HEK293 (cell line): ENCODE data around the gene CPN2.

ENCODE experiments used
- CTCF ChIA-PET: fragments of 350-600 bp; formaldehyde crosslinking; extraction: SDS; loops from one replicate; lab custom pipeline; 2021; ENCODE audit warnings: antibody characterized with exemption; lab: Yijun Ruan, JAX
- POLR2A ChIA-PET: fragments of 300-600 bp; formaldehyde crosslinking; extraction: SDS; loops from one replicate; lab custom pipeline; 2020; ENCODE audit warnings: antibody characterized with exemption, inconsistent platforms; lab: Yijun Ruan, JAX
- H3K27ac ChIP-seq: fragments of 200-500 bp; sonication (Bioruptor generic); 2 replicates; pipeline ENCODE4 v1.5.1; 2014; ENCODE audit warnings: low read depth, low read length, control low read depth, inconsistent platforms; ENCODE audit errors: extremely low read depth
- H3K36me3 ChIP-seq, 2 experiments: fragments of 200-500 bp in 1 of 2; sonication (Bioruptor generic) in 1 of 2; 1 replicate in 1 of 2; 2 replicates in 1 of 2; pipeline ENCODE4 v1.5.1; 2014 to 2017; ENCODE audit warnings: inconsistent platforms in 2 of 2, low read length in 2 of 2; ENCODE audit not compliant: control insufficient read depth in 2 of 2, insufficient read depth in 1 of 2
- H3K4me1 ChIP-seq: fragments of 200-500 bp; sonication (Bioruptor generic); 2 replicates; pipeline ENCODE4 v1.5.1; 2014; ENCODE audit warnings: mild to moderate bottlenecking, low read length, inconsistent platforms; ENCODE audit not compliant: control insufficient read depth, insufficient read depth
- H3K4me3 ChIP-seq: 2 replicates; pipeline ENCODE4 v1.5.1; 2011; ENCODE audit warnings: low read depth, mild to moderate bottlenecking, control low read depth, low read length, moderate library complexity
- H3K9me3 ChIP-seq: fragments of 200-500 bp; sonication (Bioruptor generic); 2 replicates; pipeline ENCODE4 v1.5.1; 2014; ENCODE audit warnings: low read depth, low read length, inconsistent platforms; ENCODE audit not compliant: control insufficient read depth, insufficient read depth
- CTCF ChIP-seq: fragments of 450-650 bp; formaldehyde crosslinking; IDR thresholded peaks from 2 replicates; pipeline ENCODE4 v1.5.1; 2016; ENCODE audit warnings: missing biosample characterization, missing genetic modification characterization
- GLIS2 ChIP-seq: fragments of 450-650 bp; formaldehyde crosslinking; IDR thresholded peaks from 2 replicates; pipeline ENCODE4 v1.5.1; 2016; ENCODE audit warnings: missing biosample characterization, missing genetic modification characterization
- IKZF3 ChIP-seq: fragments of 450-650 bp; IDR thresholded peaks from 2 replicates; pipeline ENCODE4 v1.5.0; 2018; ENCODE audit warnings: missing biosample characterization, mild to moderate bottlenecking, missing genetic modification characterization, moderate library complexity
- WT1 ChIP-seq: fragments of 450-650 bp; formaldehyde crosslinking; IDR thresholded peaks from 2 replicates; pipeline ENCODE4 v1.5.1; 2016; ENCODE audit warnings: missing biosample characterization, missing genetic modification characterization
- ZBTB10 ChIP-seq: fragments of 450-650 bp; formaldehyde crosslinking; IDR thresholded peaks from 2 replicates; pipeline ENCODE4 v1.5.1; 2016; ENCODE audit warnings: missing biosample characterization, missing genetic modification characterization
- ZBTB49 ChIP-seq: fragments of 450-650 bp; formaldehyde crosslinking; IDR thresholded peaks from 2 replicates; pipeline ENCODE4 v1.5.1; 2016; ENCODE audit warnings: missing biosample characterization, missing genetic modification characterization, low read depth
- ZFP41 ChIP-seq: fragments of 450-650 bp; formaldehyde crosslinking; IDR thresholded peaks from 2 replicates; pipeline ENCODE4 v1.5.1; 2016; ENCODE audit warnings: missing biosample characterization, missing genetic modification characterization, borderline replicate concordance
- ZIC2 ChIP-seq: fragments of 450-650 bp; formaldehyde crosslinking; IDR thresholded peaks from 2 replicates; pipeline ENCODE4 v1.5.1; 2016; ENCODE audit warnings: missing biosample characterization, missing genetic modification characterization
- ZNF114 ChIP-seq: fragments of 450-650 bp; formaldehyde crosslinking; IDR thresholded peaks from 2 replicates; pipeline ENCODE4 v1.5.0; 2017; ENCODE audit warnings: missing biosample characterization, missing genetic modification characterization
- ZNF132 ChIP-seq: fragments of 450-650 bp; formaldehyde crosslinking; IDR thresholded peaks from 2 replicates; pipeline ENCODE4 v1.5.1; 2017; ENCODE audit warnings: missing biosample characterization, missing genetic modification characterization, borderline replicate concordance
- ZNF155 ChIP-seq: fragments of 450-650 bp; formaldehyde crosslinking; IDR thresholded peaks from 2 replicates; pipeline ENCODE4 v1.5.1; 2016; ENCODE audit warnings: missing biosample characterization, missing genetic modification characterization
- ZNF202 ChIP-seq: fragments of 450-650 bp; formaldehyde crosslinking; IDR thresholded peaks from 2 replicates; pipeline ENCODE4 v1.5.1; 2016; ENCODE audit warnings: missing biosample characterization, missing genetic modification characterization, borderline replicate concordance
- ZNF221 ChIP-seq: fragments of 450-650 bp; formaldehyde crosslinking; IDR thresholded peaks from 2 replicates; pipeline ENCODE4 v1.5.1; 2017; ENCODE audit warnings: missing biosample characterization, missing genetic modification characterization, borderline replicate concordance
- ZNF223 ChIP-seq: fragments of 450-650 bp; formaldehyde crosslinking; IDR thresholded peaks from 2 replicates; pipeline ENCODE4 v1.5.1; 2016; ENCODE audit warnings: missing biosample characterization, missing genetic modification characterization
- ZNF26 ChIP-seq: fragments of 450-650 bp; formaldehyde crosslinking; IDR thresholded peaks from 2 replicates; pipeline ENCODE4 v1.5.1; 2016; ENCODE audit warnings: missing biosample characterization, missing genetic modification characterization
- ZNF274 ChIP-seq, 2 experiments: fragments of 200-500 bp in 1 of 2; fragments of 450-650 bp in 1 of 2; sonication (Bioruptor generic) in 1 of 2; formaldehyde crosslinking in 1 of 2; IDR thresholded peaks; 2 replicates each; pipeline versions ENCODE4 v1.5.1 to v1.6.1; 2014 to 2016; ENCODE audit warnings: borderline replicate concordance in 1 of 2, inconsistent platforms in 1 of 2, low read length in 1 of 2, missing biosample characterization in 1 of 2, missing genetic modification characterization in 1 of 2
- ZNF398 ChIP-seq: fragments of 450-650 bp; formaldehyde crosslinking; IDR thresholded peaks from 2 replicates; pipeline ENCODE4 v1.5.1; 2017; ENCODE audit warnings: missing biosample characterization, missing genetic modification characterization
- ZNF548 ChIP-seq: fragments of 450-650 bp; formaldehyde crosslinking; IDR thresholded peaks from 2 replicates; pipeline ENCODE4 v1.5.1; 2016; ENCODE audit warnings: missing biosample characterization, missing genetic modification characterization
- ZNF558 ChIP-seq: fragments of 450-650 bp; formaldehyde crosslinking; IDR thresholded peaks from 2 replicates; pipeline ENCODE4 v1.5.1; 2016; ENCODE audit warnings: missing biosample characterization, missing genetic modification characterization
- ZNF664 ChIP-seq: fragments of 450-650 bp; formaldehyde crosslinking; IDR thresholded peaks from 2 replicates; pipeline ENCODE4 v1.5.1; 2016; ENCODE audit warnings: missing biosample characterization, missing genetic modification characterization
- ZNF670 ChIP-seq: fragments of 450-650 bp; formaldehyde crosslinking; IDR thresholded peaks from 2 replicates; pipeline ENCODE4 v1.5.1; 2016; ENCODE audit warnings: missing biosample characterization, missing genetic modification characterization, low read depth
- ZNF776 ChIP-seq: fragments of 450-650 bp; formaldehyde crosslinking; IDR thresholded peaks from 2 replicates; pipeline ENCODE4 v1.5.0; 2017; ENCODE audit warnings: missing biosample characterization, missing genetic modification characterization, borderline replicate concordance
- ZSCAN30 ChIP-seq: fragments of 450-650 bp; IDR thresholded peaks from 2 replicates; pipeline ENCODE4 v1.5.1; 2018; ENCODE audit warnings: missing biosample characterization, mild to moderate bottlenecking, missing genetic modification characterization, moderate library complexity

The CPN2 gene

GRCh38 chr3:194377708-194378107, 26.6 kb upstream of the CPN2 start (continued):
- TF ChIP-seq CTCF (tag by site-specific recombination) = no peak
- TF ChIP-seq ZNF155 (tag by site-specific recombination) = no peak
- TF ChIP-seq ZNF558 = no peak
- TF ChIP-seq ZNF132 (tag by site-specific recombination) = no peak
- no peak for TF ChIP-seq ZNF670 (tag by site-specific recombination)
- TF ChIP-seq IKZF3 (tag by site-specific recombination) = no peak
- TF ChIP-seq ZNF776 (tag by site-specific recombination) = no peak

GRCh38 chr3:194376241-194376560, 25.1 kb upstream of the CPN2 start:
- Histone ChIP-seq H3K4me3 (no peak overlapping the region), H3K36me3 (no peaks in the 10 kb centered on the region), H3K9me3 (no peaks in the 10 kb centered on the region), H3K4me1 (no peaks in the 10 kb centered on the region), H3K27ac (no peak overlapping the region)
- TF ChIP-seq ZNF274 (IDR thresholded peaks at IDR 0.05; ENCODE audit: low read length) (no peak), ZNF274 (tag by site-specific recombination; IDR thresholded peaks at IDR 0.05; ENCODE audit: borderline replicate concordance) (no peak), GLIS2 (tag by site-specific recombination) (no peak), ZNF223 (tag by site-specific recombination) (no peak), ZNF548 (tag by site-specific recombination) (no peak), ZNF221 (no peak), ZBTB49 (tag by site-specific recombination) (no peak), ZNF114 (tag by site-specific recombination) (no peak), ZNF202 (tag by site-specific recombination) (no peak), IKZF3 (tag by site-specific recombination) (no peak)
- ChIA-PET CTCF (no interaction called here), POLR2A (no interaction called here)

GRCh38 chr3:194375473-194376240, 24.5 kb upstream of the CPN2 start:
- ChIA-PET CTCF (no interaction called here), POLR2A (interaction anchor here (1.1 kb wide), 1 partner anchor 25 kb away, joined by 3 read pairs; no protein-coding TSS in a partner anchor)
- H3K4me3 ChIP-seq = no peak overlapping the region
- no peaks in the 10 kb centered on the region for H3K9me3 ChIP-seq
- H3K27ac ChIP-seq = no peak overlapping the region
- H3K36me3 ChIP-seq = no peaks in the 10 kb centered on the region
- H3K4me1 ChIP-seq = no peaks in the 10 kb centered on the region
- TF ChIP-seq ZNF398 (tag by site-specific recombination) (no peak), ZBTB10 (no peak), ZFP41 (tag by site-specific recombination) (no peak), ZIC2 (tag by site-specific recombination) (peak; percentile 52), ZNF26 (tag by site-specific recombination) (no peak), ZNF664 (no peak), ZSCAN30 (tag by site-specific recombination) (no peak), WT1 (tag by site-specific recombination) (0 out of 2 replicates have a peak, but pooled peaks have one; percentile 9)
